ENCODE results near the gene SLC27A1. TPM values are rescaled to one million over a fixed set of nuclear protein-coding genes. Genes with fewer than 3 reads are reported as not detected.

Gene SLC27A1
- total and polyA plus RNA-seq, 9 of the 15 experiments (the other 6 are each of a cell fraction or from before 2014, with no cell fraction given) = 0.06 to 3.0 (median 1.1) TPM

GRCh38 chr19:17450264-17451075, 19.9 kb upstream of the SLC27A1 start (continued):
- TF ChIP-seq, protein P1, sequence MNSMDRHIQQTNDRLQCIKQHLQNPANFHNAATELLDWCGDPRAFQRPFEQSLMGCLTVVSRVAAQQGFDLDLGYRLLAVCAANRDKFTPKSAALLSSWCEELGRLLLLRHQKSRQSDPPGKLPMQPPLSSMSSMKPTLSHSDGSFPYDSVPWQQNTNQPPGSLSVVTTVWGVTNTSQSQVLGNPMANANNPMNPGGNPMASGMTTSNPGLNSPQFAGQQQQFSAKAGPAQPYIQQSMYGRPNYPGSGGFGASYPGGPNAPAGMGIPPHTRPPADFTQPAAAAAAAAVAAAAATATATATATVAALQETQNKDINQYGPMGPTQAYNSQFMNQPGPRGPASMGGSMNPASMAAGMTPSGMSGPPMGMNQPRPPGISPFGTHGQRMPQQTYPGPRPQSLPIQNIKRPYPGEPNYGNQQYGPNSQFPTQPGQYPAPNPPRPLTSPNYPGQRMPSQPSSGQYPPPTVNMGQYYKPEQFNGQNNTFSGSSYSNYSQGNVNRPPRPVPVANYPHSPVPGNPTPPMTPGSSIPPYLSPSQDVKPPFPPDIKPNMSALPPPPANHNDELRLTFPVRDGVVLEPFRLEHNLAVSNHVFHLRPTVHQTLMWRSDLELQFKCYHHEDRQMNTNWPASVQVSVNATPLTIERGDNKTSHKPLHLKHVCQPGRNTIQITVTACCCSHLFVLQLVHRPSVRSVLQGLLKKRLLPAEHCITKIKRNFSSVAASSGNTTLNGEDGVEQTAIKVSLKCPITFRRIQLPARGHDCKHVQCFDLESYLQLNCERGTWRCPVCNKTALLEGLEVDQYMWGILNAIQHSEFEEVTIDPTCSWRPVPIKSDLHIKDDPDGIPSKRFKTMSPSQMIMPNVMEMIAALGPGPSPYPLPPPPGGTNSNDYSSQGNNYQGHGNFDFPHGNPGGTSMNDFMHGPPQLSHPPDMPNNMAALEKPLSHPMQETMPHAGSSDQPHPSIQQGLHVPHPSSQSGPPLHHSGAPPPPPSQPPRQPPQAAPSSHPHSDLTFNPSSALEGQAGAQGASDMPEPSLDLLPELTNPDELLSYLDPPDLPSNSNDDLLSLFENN (IDR thresholded peaks at IDR 0.05; ENCODE audit: low read depth in 2 of 2, low read length in 2 of 2) = no peak
- no peak for TF ChIP-seq ZBTB26 (CRISPR knock-in tag; IDR thresholded peaks at IDR 0.05)
- TF ChIP-seq DNMT1 (IDR thresholded peaks at IDR 0.05) = no peak
- no peak for TF ChIP-seq ZFP91 (CRISPR knock-in tag; IDR thresholded peaks at IDR 0.05)
- TF ChIP-seq SIN3A (IDR thresholded peaks at IDR 0.05; ENCODE audit: borderline replicate concordance in 2 of 2, control insufficient read depth in 1 of 2, low read depth in 2 of 2, low read length in 2 of 2) = no peak
- TF ChIP-seq HCFC1 (IDR thresholded peaks at IDR 0.05; ENCODE audit: low read depth, low read length) = no peak
- TF ChIP-seq CBX5 (IDR thresholded peaks at IDR 0.05; ENCODE audit: borderline replicate concordance, low read depth) = no peak
- TF ChIP-seq, protein P2, sequence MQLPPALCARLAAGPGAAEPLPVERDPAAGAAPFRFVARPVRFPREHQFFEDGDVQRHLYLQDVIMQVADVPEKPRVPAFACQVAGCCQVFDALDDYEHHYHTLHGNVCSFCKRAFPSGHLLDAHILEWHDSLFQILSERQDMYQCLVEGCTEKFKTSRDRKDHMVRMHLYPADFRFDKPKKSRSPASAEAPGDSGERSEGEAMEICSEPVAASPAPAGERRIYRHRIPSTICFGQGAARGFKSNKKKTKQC (CRISPR knock-in tag; IDR thresholded peaks at IDR 0.05) = no peak
- no peak for TF ChIP-seq SRSF7 (optimal IDR thresholded peaks at IDR 0.05; ENCODE audit: low read depth, low read length)
- peak; percentile 88 for TF ChIP-seq ZEB2 (IDR thresholded peaks at IDR 0.05)
